ENCODE measurements around the gene PLEKHH3.

The PLEKHH3 gene, protein sequence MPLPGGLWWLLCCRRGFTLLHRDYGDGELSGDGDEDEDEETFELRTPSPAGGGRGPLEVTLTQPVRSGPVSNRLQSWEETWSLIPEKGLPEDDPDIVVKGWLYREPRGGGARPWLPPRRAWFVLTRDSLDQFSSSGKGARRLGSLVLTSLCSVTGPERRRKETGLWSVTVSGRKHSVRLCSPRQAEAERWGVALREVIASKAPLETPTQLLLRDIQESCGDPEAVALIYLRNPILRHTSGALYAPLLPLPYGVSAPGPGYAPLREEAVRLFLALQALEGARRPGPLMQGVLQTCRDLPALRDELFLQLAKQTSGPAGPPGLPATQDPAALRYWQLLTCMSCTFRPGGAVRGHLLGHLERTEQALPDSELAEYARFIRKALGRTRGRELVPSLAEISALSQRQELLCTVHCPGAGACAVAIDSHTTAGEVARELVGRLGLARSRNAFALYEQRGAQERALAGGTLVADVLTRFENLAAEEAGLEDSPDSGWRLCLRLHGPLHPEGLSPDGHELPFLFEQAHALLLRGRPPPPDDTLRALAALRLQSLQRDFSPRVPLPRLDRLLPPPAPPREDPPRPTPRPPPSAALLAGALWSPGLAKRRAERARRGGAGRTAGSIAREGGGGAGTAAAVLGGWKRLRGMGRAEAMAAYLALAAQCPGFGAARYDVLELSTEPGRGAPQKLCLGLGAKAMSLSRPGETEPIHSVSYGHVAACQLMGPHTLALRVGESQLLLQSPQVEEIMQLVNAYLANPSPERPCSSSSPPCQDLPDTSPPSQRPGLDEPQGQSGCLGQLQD

DNA sequence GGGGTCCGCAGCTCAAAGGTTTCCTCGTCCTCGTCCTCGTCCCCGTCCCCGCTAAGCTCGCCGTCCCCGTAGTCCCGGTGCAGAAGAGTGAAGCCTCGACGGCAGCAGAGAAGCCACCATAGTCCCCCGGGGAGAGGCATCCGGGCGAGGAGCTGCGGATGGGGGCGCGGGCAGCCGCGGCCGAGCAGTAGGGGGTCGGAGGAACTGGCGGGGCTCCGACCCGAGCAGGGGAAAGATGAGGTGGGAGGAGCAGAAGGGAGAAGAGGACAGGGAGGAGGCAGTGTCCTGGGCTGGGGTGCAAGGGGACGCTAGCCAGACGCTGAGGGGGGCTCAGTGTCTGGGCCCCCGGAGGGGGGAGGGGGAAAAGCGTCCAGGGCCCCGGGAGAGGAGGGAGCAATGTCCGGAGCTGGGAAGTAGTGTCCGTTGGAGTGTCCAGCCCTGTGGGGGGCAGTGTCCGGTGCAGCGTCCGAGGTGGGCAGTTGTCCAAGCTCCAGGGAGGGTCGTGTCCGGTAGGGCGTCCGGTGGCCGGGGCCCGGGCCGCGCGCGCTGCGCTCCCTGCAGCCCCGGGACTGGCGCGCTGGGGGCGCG is at the start of gene PLEKHH3:
PLEKHH3 (minus strand) TSS at position 571 of the 588 bp plus-strand sequence; CDS start at position 140, 431 bp downstream.
- no peak for DNase-seq

DNA sequence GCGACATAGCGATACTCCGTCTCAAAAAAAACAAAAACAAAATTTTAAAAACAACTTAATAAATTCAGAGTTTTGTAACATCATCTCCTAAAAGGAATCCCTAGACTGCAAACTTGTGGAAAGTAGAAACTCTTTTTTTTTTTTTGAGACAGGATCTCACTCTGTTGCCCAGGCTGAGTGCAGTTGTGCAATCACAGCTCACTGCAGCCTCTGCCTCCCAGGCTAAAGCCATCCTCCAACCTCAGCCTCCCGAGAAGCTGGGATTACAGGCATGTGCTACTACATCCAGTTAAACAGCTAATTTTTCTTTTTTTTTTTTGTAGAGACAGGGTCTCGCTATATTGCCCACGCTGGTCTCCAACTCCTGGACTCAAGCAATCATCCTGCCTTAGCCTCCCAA is 48.3 kb upstream of the PLEKHH3 start:
- no peak for DNase-seq

DNA sequence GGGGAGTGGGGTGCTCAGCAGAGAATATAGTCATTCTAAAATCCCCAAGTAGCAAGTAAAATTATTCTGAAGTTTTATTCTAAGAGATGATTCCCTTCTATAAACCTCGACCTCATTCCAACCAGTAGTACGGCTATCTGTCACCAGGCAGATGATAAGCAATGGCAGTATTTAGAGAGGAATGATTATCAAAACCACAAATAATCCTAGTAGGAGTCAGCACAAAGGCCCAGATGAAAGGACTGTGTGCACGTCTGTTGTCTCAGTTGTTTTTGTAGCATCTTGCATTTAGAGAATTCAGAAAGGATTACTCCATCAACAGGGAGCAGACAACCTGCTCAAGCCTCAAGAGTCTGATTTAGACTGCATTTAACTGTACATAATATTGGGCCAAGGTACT is 46.8 kb upstream of the PLEKHH3 start:
- DNase-seq: no peak

DNA sequence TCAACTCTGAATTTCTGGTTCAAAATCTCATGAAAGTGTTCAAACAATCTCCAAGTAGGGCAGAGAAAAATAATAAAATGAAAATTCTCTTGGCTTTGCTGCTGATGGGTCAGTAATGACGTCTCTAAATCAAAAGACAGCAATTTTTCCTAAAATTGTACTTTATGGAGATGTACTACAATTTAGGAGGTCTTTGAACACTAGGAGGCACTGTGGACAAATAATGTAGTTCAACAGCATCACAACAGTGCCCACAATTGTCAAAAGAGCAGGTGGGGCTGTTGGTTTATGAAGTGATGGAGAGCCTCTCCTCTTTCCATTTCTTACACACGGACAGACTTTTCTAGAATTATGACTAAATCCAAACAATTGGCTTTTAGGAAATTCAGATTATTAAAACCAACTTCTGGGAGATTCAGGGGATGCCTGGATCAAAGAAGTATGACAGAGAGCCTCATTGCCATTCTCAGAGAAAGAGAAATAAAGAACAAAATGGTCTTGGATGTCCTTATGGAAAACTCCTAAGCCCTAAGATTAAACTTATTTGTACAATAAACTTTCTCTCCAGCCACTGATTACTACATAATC is 44.3 kb upstream of the PLEKHH3 start:
- DNase-seq: peak; percentile 30

DNA sequence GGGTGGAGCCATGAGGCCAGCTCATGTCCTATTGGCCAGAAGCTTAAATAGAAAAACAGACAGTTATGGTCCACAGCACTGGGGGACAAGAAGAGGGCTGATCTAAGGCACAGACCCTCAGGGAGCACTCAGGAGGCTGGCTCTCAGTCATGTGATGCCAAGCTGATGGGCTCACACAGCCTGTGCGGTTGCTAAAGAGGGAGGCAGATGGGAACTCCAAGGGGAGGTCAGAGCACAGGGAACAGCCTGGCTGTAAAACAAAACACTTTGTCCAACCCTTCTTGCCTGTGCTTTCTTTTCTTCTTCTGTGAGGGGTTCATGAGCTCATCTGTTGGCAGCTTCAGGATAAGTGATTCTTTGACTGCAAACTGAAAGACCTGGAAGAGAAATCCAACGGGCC is 32.8 kb upstream of the PLEKHH3 start:
- no peak for DNase-seq

DNA sequence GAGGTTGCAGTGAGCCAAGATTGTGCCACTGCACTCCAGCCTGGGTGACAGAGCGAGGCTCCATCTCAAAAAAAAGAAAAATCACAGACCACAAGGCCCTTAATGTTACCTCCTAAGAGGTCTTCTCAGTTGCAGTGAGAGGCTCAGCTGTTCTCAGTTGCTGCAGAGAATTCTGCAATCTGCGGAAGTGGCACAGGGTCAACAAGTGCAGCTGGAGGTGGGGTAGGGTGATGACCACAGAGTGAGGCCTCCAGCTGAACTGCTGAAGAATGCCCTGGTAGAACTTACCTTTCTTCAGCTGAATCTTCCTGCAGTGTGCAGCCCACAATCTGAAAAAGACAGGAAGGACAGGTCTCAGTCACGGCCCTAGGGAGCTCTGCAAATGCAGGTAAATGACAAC is 31.8 kb upstream of the PLEKHH3 start:
- no peak for DNase-seq

DNA sequence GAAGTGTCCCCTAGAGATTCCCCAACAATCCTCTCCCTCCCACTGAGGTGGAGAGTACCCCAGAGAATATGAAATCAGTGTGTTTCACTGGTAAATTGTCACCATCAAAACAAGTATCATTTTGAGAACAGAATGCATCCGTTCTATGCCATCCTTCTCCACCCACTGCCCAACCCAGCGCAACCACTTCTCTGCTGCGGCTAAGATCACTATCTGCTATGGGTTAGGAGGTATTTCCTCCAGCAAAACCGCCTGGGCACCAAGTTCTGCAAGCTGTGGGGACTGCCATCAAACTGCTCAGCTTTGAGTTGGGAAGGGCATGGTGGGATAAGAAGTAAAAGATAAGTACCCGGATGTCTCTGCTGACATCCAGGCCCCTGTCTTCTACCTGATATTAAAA is 29.9 kb upstream of the PLEKHH3 start:
- DNase-seq: no peak

DNA sequence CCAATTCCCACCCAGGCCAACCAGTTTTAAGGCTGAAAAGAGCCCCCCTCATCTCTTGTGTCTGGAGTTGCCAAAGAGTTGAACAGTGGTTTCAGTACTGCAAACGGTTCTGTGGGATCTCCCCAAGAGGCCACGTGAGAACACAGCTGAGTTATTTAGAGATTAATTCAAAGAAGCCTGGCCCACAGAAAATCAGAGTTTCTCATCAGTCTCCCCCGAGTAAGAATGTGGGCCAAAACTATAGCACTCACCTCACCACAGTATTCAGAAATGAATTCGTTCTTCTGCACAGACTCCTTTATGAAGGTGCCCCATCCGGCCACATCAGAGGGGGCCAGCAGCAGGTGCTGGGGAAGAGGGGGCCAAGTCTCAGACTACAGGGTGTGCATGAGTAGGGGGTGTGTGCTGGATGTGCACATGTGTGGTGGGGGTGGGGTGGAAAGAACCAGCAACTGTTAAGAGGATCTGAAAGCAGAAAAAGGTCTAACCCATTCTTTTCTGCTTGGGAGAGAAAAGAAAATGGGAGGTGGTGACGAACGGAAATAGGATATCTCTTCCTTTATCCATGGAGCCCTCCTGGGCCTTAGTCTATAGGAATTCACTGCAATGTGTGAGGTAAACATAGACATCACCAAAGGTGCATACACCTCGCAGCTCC is 28.2 kb upstream of the PLEKHH3 start:
- no peak for DNase-seq

DNA sequence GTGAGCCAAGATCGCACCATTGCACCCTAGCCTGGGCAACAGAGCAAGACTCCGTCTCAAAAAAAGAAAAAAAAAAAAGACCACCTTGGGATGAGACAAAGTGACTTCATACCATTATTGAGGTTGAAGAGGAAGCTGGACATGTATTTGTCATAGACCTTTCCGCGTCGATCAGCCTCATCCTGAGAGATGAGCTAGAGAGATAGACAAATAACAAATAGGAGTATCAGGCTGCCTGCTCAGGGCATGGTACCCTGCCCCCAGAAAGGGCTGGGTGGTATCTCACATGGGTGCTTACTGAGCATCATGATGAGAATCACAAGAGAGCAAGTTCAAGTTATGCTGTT is 27.7 kb upstream of the PLEKHH3 start:
- DNase-seq: no peak

DNA sequence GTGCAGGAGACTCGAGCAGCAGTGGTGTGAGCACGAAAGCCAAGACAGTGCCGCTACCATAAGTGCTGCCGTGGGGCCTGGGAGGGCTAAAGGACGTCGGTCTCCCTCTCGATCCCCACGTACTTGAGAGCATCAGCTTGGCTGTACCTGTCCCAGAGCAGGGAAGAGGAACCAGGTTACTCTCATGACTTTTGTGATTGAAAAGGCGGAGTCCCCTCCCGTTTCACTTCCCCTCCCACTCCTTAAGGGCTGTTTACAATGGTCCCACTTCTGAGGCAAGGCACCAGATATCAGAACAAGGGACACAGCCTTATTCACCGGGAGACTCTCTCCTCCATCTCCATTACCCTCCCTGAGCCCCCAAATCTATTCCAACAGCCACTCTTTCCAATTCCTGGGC is 25.7 kb upstream of the PLEKHH3 start:
- no peak for DNase-seq

DNA sequence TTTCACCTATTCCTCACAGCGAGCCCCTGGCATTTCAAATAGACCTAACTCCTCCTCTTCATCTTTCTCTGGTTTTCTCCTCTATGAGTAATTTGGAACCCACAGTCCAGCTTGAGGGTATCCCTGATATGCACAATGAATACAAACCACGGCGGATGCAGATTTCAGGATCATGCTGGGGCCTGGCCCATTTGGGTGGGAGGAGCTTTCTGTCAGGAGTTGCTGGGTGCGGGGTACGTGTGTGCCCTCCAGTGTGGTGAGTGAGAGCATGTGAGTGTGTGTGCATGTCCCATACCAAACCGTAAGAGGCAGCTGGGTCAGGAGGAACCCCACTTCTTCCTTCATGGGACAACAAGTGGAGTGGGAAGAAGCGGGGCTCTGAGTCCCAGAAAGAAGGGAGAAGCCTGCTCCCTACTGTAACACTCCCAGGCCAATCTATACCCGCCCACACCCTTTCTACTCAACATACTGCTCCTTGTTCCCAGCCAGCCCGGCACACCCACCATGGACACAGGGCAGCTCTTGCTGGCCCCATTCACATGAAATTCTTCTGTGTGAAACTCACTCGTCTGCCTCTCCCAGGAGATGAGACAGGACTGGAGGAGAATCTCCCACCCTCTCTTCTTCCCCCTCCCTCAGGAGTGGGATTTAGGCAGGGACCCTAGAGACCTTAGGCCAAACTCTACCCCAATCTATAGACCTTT is 23.9 kb upstream of the PLEKHH3 start:
- DNase-seq: no peak

DNA sequence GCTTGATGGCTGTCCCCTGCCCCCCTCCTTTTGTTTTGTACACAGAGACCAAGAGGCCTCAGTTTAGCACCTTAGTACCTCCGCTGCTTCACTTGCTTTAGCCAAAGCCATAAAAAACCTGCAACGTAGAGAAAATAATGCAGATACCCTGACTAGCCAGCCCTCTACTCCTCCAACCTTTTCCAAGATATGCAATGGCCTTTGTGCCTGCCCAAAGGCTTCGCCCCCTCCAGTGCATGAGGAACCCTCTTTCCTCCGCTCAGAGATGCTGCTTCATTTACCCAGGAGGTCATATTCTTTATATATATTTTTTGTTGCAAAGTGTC is 22.6 kb upstream of the PLEKHH3 start:
- no peak for DNase-seq

DNA sequence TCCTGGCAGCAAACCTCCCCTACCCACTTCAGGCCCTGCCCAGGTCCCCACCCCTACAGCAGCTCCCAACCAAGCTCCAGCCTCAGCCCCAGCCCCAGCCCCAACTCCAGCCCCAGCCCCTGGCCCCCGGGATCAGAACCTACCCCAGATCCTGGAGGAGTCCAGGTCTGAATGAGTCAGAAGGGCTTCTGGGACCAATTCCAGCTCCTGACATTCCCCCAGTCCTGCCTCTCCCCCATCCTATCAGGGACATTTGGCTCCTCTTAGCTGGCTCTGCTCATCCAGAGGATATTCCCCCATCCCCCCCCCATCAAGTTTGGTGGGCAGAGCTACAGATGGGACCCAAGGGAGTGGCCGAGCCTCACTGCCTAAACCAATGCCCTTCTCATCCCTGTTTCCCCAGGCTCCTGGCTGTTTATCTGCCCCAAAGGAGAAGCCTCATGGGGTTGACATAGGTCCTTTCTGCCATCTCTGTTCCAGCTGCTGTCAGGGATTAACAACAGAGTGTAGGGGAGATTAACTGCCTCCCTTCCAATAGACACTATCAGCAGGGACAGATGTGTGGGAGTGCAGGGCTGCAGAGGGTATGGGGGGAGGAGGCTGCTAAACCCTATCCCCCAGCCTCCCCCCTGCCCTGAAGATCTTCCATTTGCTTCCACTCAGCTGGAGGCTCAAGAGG is 22.1 kb upstream of the PLEKHH3 start:
- no peak for DNase-seq

DNA sequence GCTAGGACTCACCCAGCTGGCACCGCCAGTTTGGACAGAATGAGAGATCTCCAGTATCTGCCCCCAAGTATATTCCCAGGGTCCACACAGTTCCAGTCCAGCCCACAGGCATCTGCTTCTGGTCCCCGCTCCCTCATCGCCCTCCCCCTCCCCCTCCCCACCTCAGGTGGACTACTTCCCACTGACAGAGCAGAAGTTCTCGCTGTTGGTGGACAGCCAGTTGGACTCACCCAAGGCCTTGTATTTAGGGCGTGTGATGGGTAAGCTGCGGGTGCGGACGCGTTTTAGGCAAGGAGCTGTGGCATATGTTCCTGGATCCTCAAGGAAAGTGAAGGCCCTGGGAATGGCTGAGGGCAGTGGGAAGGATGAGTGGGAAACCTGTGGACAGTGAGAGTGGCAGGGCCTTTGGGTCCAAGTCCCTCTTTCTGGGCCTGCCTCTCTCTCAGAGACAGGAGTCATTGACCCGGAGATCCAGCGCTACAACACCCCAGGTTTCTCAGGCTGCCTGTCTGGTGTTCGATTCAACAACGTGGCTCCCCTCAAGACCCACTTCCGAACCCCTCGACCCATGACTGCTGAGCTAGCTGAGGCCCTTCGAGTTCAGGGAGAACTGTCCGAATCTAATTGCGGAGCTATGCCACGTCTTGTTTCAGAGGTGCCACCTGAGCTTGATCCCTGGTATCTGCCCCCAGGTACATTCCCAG is 20.5 kb upstream of the PLEKHH3 start:
- no peak for DNase-seq

DNA sequence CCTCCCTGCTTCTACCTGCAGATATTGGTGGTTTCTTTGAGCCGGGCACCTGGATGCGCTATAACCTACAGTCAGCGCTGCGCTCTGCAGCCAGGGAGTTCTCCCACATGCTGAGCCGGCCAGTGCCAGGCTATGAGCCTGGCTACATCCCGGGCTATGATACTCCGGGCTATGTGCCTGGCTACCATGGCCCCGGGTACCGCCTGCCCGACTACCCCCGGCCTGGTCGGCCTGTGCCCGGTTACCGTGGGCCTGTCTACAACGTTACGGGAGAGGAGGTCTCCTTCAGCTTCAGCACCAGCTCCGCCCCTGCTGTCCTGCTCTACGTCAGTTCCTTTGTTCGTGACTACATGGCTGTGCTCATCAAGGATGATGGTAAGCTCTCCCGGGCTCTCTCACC is 18.7 kb upstream of the PLEKHH3 start:
- no peak for DNase-seq

DNA sequence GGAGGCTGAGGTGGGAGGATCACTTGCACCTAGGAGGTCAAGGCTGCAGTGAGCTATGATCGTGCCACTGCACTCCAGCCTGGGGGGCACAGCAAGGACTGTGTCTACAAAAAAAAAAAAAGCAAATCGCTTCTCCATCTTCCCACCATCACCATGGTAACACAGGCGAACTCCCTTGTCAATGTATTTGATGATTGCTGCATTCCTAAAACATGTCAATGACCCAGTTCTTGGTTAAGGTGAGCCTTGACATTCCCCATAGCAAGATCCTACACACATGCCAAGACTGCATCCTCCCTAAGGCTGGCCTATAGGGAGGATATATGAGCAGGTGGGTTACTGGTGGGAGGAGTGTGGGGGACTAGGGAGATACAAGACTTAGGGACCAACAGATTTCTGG is 17.7 kb upstream of the PLEKHH3 start:
- no peak for DNase-seq

DNA sequence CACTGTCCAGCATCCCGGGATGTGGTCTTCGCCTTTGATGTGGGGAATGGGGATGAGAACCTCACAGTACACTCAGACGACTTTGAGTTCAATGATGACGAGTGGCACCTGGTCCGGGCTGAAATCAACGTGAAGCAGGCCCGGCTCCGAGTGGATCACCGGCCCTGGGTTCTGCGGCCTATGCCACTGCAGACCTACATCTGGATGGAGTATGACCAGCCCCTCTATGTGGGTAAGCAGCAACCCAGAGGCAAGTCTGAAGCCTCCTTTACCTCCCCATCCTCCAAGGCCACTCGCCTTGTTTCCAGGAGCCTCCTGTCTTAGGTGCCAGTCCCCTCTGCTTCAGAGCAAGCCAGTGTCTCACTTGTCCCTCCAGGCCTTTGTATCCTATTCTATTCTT is 15.7 kb upstream of the PLEKHH3 start:
- no peak for DNase-seq

DNA sequence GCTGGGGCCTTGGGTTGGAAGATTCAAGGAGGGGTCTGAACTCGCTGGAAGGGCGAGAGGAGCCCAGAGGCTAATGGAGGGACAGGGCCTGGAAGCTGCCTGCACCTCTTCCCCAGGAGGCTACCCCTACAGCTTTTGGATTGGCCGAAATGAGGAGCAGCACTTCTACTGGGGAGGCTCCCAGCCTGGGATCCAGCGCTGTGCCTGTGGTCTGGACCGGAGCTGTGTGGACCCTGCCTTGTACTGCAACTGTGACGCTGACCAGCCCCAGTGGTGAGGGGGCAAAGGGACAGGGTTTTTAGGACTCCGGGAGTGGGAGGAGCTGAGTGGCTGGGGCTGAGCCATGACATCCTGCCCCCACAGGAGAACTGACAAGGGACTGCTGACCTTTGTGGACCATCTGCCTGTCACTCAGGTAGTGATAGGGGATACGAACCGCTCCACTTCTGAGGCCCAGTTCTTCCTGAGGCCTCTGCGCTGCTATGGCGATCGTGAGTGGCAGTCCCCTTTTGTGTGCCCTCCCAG is 14.3 kb upstream of the PLEKHH3 start:
- no peak for DNase-seq

DNA sequence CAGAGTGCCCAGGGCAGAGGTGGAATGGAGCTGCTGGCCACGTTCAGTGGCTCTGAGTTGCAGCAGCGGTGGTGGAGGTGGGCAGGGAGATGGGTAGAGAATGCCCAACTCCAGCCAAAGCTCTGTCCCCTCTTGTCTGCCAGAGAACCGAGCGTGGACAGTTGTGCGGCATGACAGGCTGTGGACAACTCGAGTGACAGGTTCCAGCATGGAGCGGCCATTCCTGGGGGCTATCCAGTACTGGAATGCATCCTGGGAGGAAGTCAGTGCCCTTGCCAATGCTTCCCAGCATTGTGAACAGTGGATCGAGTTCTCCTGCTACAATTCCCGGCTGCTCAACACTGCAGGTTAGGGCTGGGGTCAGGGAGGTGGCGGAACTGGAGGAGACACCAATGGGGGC is 13.8 kb upstream of the PLEKHH3 start:
- DNase-seq: no peak

DNA sequence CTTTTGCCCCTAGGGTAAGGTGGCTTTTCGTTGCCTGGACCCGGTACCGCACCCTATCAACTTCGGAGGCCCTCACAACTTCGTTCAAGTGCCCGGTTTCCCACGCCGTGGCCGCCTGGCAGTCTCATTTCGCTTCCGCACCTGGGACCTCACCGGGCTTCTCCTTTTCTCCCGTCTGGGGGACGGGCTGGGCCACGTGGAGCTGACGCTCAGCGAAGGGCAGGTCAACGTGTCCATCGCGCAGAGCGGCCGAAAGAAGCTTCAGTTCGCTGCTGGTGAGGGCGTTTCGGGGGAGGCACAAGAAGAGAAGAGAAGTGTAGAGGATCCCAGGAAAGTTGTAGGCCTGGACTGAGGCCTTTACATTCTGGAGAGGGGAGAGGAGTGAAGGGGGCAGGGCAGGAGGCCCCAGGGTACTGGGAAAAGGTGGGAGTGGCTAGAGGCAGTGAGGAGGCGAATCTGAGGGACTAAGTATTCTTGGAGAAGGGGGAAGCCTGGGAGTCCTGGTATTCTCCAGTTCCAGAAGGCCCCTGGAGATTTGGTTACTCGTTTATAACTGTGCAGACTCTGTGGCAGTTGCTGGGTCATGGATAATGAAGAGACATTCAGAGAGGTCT is 11.0 kb upstream of the PLEKHH3 start:
- DNase-seq: no peak
